ENCODE data around the gene CPLANE2. TPM values are rescaled to one million over a fixed set of nuclear protein-coding genes. Genes with fewer than 3 reads are reported as not detected.

Gene CPLANE2
- total RNA-seq, 1 donor from 2014 or later: 3.0 TPM

DNA sequence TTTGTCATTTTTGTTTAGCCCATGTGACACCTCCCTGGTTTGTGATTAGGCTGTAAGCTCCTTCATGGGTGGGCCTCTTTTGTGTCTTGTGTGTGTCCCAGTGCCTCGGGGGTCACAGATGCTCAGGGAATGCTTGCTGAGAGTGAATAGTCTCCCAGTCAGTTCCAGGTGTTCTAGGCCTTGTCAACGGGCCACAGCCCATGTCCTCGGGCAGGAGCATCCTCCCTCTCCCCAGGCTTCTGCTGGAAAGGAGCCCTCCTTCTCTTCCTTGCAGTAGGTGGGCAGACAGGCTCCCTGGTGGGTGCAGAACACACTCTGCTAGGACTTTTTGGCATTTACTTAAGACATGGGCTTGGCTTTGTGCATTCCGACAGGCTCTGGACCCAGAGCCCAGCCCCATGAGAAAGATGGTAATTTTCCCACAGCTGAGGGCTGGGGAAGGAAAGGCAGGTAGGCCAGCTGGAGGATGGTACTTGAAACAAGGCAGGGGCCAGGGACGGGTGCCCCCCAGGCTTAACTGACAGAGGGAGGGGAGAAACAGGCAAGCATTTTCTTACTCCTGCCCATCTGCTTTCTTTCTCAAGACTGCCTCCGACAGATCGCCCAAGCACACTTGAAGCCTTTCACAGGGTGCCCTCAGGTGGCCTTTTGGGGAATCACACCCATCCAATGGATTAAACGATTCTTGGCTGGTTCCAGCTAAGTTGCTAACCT lies 7.1 kb upstream of the CPLANE2 start:
- Histone ChIP-seq H3F3A (ENCODE audit: low read depth) (peaks cover 12% of the 10 kb centered on the region), H3K4me2 (no peak overlapping the region), H3K79me2 (ENCODE audit: low read depth) (no peaks in the 10 kb centered on the region), H3K9ac (no peak overlapping the region), H3K4me1 (peaks cover 11% of the 10 kb centered on the region), H3K27me3 (no peaks in the 10 kb centered on the region), H3K36me3 (no peaks in the 10 kb centered on the region), H2AFZ (replicated peaks) (no peak overlapping the region), H3K27ac (no peak overlapping the region), H3K9me3 (ENCODE audit: low read depth) (no peaks in the 10 kb centered on the region), H4K20me1 (ENCODE audit: low read depth) (no peaks in the 10 kb centered on the region), H3K4me3 (no peak overlapping the region)
- TF ChIP-seq EZH2phosphoT487 (IDR thresholded peaks at IDR 0.05) (no peak), CTCF (IDR thresholded peaks at IDR 0.05) (peak; percentile 85)
- Mint-ChIP-seq H3K4me3 (peak overlapping the region; percentile 21), H3K27me3 (ENCODE audit: insufficient read depth, low read depth) (peaks cover 4% of the 10 kb centered on the region), H3K36me3 (peaks cover 2% of the 10 kb centered on the region), H3K4me1 (peaks cover 16% of the 10 kb centered on the region), H3K27ac (peak overlapping the region; percentile 72), H3K9me3 (no peaks in the 10 kb centered on the region)
- DNase-seq (ENCODE audit: low spot score): peak; percentile 87

- no peak overlapping the region for H3K4me2 ChIP-seq
- Mint-ChIP-seq H3K27ac (no peak overlapping the region), H3K4me3 (no peak overlapping the region), H3K4me1 (peaks cover 16% of the 10 kb centered on the region), H3K9me3 (no peaks in the 10 kb centered on the region), H3K36me3 (peaks cover 2% of the 10 kb centered on the region), H3K27me3 (ENCODE audit: insufficient read depth, low read depth) (peaks cover 4% of the 10 kb centered on the region)
- H3K27me3 ChIP-seq: no peaks in the 10 kb centered on the region
- no peaks in the 10 kb centered on the region for H3K9me3 ChIP-seq (ENCODE audit: low read depth)
- H3K27ac ChIP-seq: no peak overlapping the region
- no peak for TF ChIP-seq CTCF (IDR thresholded peaks at IDR 0.05)
- H3K36me3 ChIP-seq: no peaks in the 10 kb centered on the region
- DNase-seq (ENCODE audit: low spot score): no peak
- peaks cover 11% of the 10 kb centered on the region for H3K4me1 ChIP-seq
- no peak overlapping the region for H2AFZ ChIP-seq (replicated peaks)
- no peaks in the 10 kb centered on the region for H3K79me2 ChIP-seq (ENCODE audit: low read depth)
- H4K20me1 ChIP-seq (ENCODE audit: low read depth): no peaks in the 10 kb centered on the region
- no peak overlapping the region for H3K4me3 ChIP-seq
- H3F3A ChIP-seq (ENCODE audit: low read depth): peaks cover 15% of the 10 kb centered on the region
- H3K9ac ChIP-seq: no peak overlapping the region
Measured at GRCh38 chr1:16243215-16243610, 6.2 kb upstream of the CPLANE2 start.

GRCh38 chr1:16242556-16243214 lies 5.7 kb upstream of the CPLANE2 start:
- Mint-ChIP-seq H3K4me1 (peaks cover 18% of the 10 kb centered on the region), H3K9me3 (no peaks in the 10 kb centered on the region), H3K36me3 (peaks cover under 1% of the 10 kb centered on the region), H3K27ac (no peak overlapping the region), H3K27me3 (ENCODE audit: insufficient read depth, low read depth) (peaks cover 4% of the 10 kb centered on the region), H3K4me3 (no peak overlapping the region)
- H3K9ac ChIP-seq: no peak overlapping the region
- peaks cover 16% of the 10 kb centered on the region for H3F3A ChIP-seq (ENCODE audit: low read depth)
- H3K4me1 ChIP-seq: peaks cover 12% of the 10 kb centered on the region
- H3K27me3 ChIP-seq: no peaks in the 10 kb centered on the region
- no peak overlapping the region for H3K4me2 ChIP-seq
- no peaks in the 10 kb centered on the region for H3K79me2 ChIP-seq (ENCODE audit: low read depth)
- no peak for DNase-seq (ENCODE audit: low spot score)
- H3K36me3 ChIP-seq: no peaks in the 10 kb centered on the region
- TF ChIP-seq CTCF (IDR thresholded peaks at IDR 0.05): no peak
- TF ChIP-seq EZH2 (IDR thresholded peaks at IDR 0.05): no peak
- H2AFZ ChIP-seq (replicated peaks): no peak overlapping the region
- no peaks in the 10 kb centered on the region for H3K9me3 ChIP-seq (ENCODE audit: low read depth)
- no peak overlapping the region for H3K27ac ChIP-seq
- H4K20me1 ChIP-seq (ENCODE audit: low read depth): no peaks in the 10 kb centered on the region
- H3K4me3 ChIP-seq: no peak overlapping the region

All from neural progenitor cell (in vitro differentiated cells).